ENCODE data around the gene FAM217B. TPM values are rescaled to one million over a fixed set of nuclear protein-coding genes. Genes with fewer than 3 reads are reported as not detected.

Gene FAM217B
- total and polyA plus RNA-seq, 2 donors (not counting 3 experiments of a cell fraction or from before 2014, with no cell fraction given) = 2.7 to 8.2 TPM

DNA sequence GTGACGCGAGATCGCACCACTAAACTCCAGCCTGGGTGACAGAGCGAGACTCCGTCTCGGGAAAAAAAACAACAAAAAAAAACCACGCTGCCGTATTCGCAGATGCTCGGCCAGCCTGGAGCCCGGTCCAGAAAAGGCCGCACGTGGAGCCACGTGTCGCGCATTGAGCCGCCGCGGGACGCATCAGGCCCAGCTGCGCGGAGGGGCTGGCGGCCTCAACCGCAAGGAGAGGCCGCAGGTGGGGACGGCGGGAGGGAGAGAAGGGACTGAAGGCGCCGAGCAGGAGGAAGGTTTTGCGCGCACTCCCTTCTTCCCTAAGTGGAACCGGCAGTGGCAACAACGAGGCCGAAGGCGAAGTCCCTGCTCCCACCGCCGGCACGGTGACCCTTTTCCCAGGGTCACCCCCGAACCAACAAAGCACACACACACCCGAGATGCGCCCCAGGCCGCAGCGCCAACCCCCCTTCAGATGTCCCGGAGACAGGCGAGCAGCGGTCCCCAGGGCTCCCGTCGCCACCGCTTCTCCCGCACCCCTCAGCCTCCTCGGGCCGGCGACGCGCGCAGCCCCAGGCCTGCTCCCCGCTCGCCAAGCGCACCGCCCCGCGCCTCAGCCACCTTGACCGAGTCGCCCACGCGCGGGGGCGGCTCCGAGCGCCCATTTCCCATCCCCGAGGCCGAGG is 7.4 kb upstream of the FAM217B start:
- Histone ChIP-seq H3K4me1 (ENCODE audit: control insufficient read depth, extremely low read depth, insufficient read depth, low read length) (peaks cover 3% of the 10 kb centered on the region), H3K9me3 (replicated peaks; ENCODE audit: control insufficient read depth, insufficient read depth, low read length) (no peaks in the 10 kb centered on the region), H3K4me2 (ENCODE audit: insufficient read depth, low read length) (no peak overlapping the region), H3K36me3 (ENCODE audit: control insufficient read depth in 2 of 2, extremely low read depth in 1 of 2, insufficient read depth in 2 of 2, low read length in 2 of 2) (no peaks in the 10 kb centered on the region), H3K9ac (replicated peaks; ENCODE audit: extremely low read depth, insufficient read depth, low read length) (no peak overlapping the region), H3K27ac (ENCODE audit: insufficient read depth, low read depth, low read length) (no peak overlapping the region), H2AFZ (ENCODE audit: low read depth, low read length) (no peak overlapping the region), H3K27me3 (ENCODE audit: control insufficient read depth in 2 of 2, insufficient read depth in 2 of 2, low read length in 2 of 2) (peaks cover 4 to 5% of the 10 kb centered on the region in 2 experiments), H3K79me2 (ENCODE audit: control insufficient read depth, insufficient read depth, low read length) (no peaks in the 10 kb centered on the region), H3K9me1 (replicated peaks; ENCODE audit: control insufficient read depth, extremely low read depth, insufficient read depth, low read length) (no peaks in the 10 kb centered on the region), H4K20me1 (replicated peaks; ENCODE audit: control insufficient read depth, extremely low read depth, insufficient read depth, low read length) (no peaks in the 10 kb centered on the region), H3K4me3 (replicated peaks in 1 of 3; ENCODE audit: insufficient read depth in 1 of 3, low read depth in 1 of 3, low read length in 3 of 3) (no peak overlapping the region)
- DNase-seq (ENCODE audit: low read depth, low spot score) (no peak), FAIRE-seq (no peak)
- intact Hi-C loops (cut with micrococcal nuclease) (no loop called here), dilution Hi-C loops (cut with MboI; ENCODE audit: extremely low pct_ligation_motif_present, low sequenced_read_pairs) (no loop called here)
- CTCF ChIA-PET = interaction anchor here (1.6 to 2.5 kb wide), 2 partner anchors 7 to 12 kb away, joined by 4 to 14 read pairs; partner anchors contain the start of genes FAM217B and PPP1R3D
- POLR2A ChIA-PET = no interaction called here
- no TSS peak for BruUV-seq (replicated peaks)
- TF ChIP-seq POLR2AphosphoS5 (IDR thresholded peaks at IDR 0.05; ENCODE audit: insufficient read depth, low read depth, low read length) (no peak), CTCF (IDR thresholded peaks at IDR 0.05; ENCODE audit: extremely low read depth in 1 of 2, insufficient read depth in 1 of 2, low read depth in 1 of 2, low read length in 2 of 2) (no peak), GATA2 (IDR thresholded peaks at IDR 0.05; ENCODE audit: insufficient read depth, insufficient read length, low read depth, low read length) (no peak), EZH2 (IDR thresholded peaks at IDR 0.05; ENCODE audit: borderline replicate concordance, low read depth, low read length, severe bottlenecking) (no peak), FOS (IDR thresholded peaks at IDR 0.05; ENCODE audit: borderline replicate concordance, insufficient read depth, low read length) (no peak), JUN (IDR thresholded peaks at IDR 0.05; ENCODE audit: borderline replicate concordance, insufficient read depth, insufficient read length, low read depth) (no peak), MYC (IDR thresholded peaks at IDR 0.05; ENCODE audit: low read depth, low read length) (no peak), MAX (IDR thresholded peaks at IDR 0.05; ENCODE audit: insufficient read depth, insufficient read length) (no peak), POLR2A (IDR thresholded peaks at IDR 0.05; ENCODE audit: low read depth, low read length) (no peak)

All from endothelial cell of umbilical vein (primary cell).